ENCODE data around the gene INAFM2.
A peak's percentile ranks its signal among the peaks of the same experiment; 100 is the strongest.

Gene INAFM2

GRCh38 chr15:40342416-40343320, 19.2 kb downstream of the INAFM2 start:
- DNase-seq (ENCODE audit: low read depth in 1 of 2, low spot score in 1 of 2): no peak

GRCh38 chr15:40343512-40343911, 20.0 kb downstream of the INAFM2 start:
- DNase-seq (ENCODE audit: low read depth in 1 of 2, low spot score in 1 of 2): no peak

- DNase-seq (ENCODE audit: low read depth in 1 of 2, low spot score in 1 of 2): no peak
These were observed 20.7 kb downstream of the INAFM2 start for GRCh38 chr15:40344217-40344616.

GRCh38 chr15:40344631-40345120, 21.2 kb downstream of the INAFM2 start:
- peak; percentile 40 to 49 for DNase-seq (ENCODE audit: low read depth in 1 of 2, low spot score in 1 of 2)

GRCh38 chr15:40345225-40345866, 21.9 kb downstream of the INAFM2 start:
- DNase-seq (ENCODE audit: low read depth in 1 of 2, low spot score in 1 of 2): no peak

GRCh38 chr15:40345867-40346578, 22.5 kb downstream of the INAFM2 start:
- DNase-seq (ENCODE audit: low read depth in 1 of 2, low spot score in 1 of 2): no peak

- DNase-seq (ENCODE audit: low read depth in 1 of 2, low spot score in 1 of 2): no peak
These were observed 23.4 kb downstream of the INAFM2 start for GRCh38 chr15:40346579-40347558.

GRCh38 chr15:40347559-40348473, 24.3 kb downstream of the INAFM2 start:
- no peak for DNase-seq (ENCODE audit: low read depth in 1 of 2, low spot score in 1 of 2)

- no peak for DNase-seq (ENCODE audit: low read depth in 1 of 2, low spot score in 1 of 2)
These were observed 25.0 kb downstream of the INAFM2 start for GRCh38 chr15:40348474-40348870.

- no peak for DNase-seq (ENCODE audit: low read depth in 1 of 2, low spot score in 1 of 2)
These were observed 25.7 kb downstream of the INAFM2 start for GRCh38 chr15:40349163-40349562.

- no peak for DNase-seq (ENCODE audit: low read depth in 1 of 2, low spot score in 1 of 2)
These were observed 28.9 kb downstream of the INAFM2 start for GRCh38 chr15:40352281-40352901.

GRCh38 chr15:40353697-40354096, 30.2 kb downstream of the INAFM2 start:
- no peak for DNase-seq (ENCODE audit: low read depth in 1 of 2, low spot score in 1 of 2)

GRCh38 chr15:40354408-40355171, 31.1 kb downstream of the INAFM2 start:
- DNase-seq (ENCODE audit: low read depth in 1 of 2, low spot score in 1 of 2): no peak

- no peak for DNase-seq (ENCODE audit: low read depth in 1 of 2, low spot score in 1 of 2)
These were observed 32.6 kb downstream of the INAFM2 start for GRCh38 chr15:40355976-40356585.

- no peak for DNase-seq (ENCODE audit: low read depth in 1 of 2, low spot score in 1 of 2)
These were observed 33.8 kb downstream of the INAFM2 start for GRCh38 chr15:40357246-40357645.

GRCh38 chr15:40357723-40358470, 34.4 kb downstream of the INAFM2 start, which contains the start of gene DISP2:
TSS of gene DISP2 (plus strand) at chr15:40358219. CDS start at chr15:40358322, 103 bp downstream.
- DNase-seq (ENCODE audit: low read depth in 1 of 2, low spot score in 1 of 2): peak; percentile 87

Data from stimulated activated CD4-positive, alpha-beta T cell treated with anti-CD3 and anti-CD28 coated beads, Interleukin-15, amount 100 ng/mL, for 1 hour (primary cell).